Naive thymus-derived CD4-positive, alpha-beta T cell (primary cell): ENCODE data around the gene ERCC5. TPM values are rescaled to one million over a fixed set of nuclear protein-coding genes. Genes with fewer than 3 reads are reported as not detected.

ENCODE experiments used
- ATAC-seq: fragments of 150-1000 bp; cut with Tn5 transposase; 2 replicates; pipeline ENCODE4 v1.10.0; 2021; ENCODE audit warnings: mild to moderate bottlenecking, moderate library complexity
- CTCF ChIA-PET: fragments of 350-600 bp; sonication (Branson Sonifier 250); formaldehyde crosslinking; loops from one replicate; lab custom pipeline; 2021; ENCODE audit warnings: antibody characterized with exemption; lab: Charles Lee
- POLR2A ChIA-PET: fragments of 350-600 bp; sonication (Branson Sonifier 250); formaldehyde crosslinking; loops from one replicate; lab custom pipeline; 2021; ENCODE audit warnings: antibody characterized with exemption, inconsistent platforms; lab: Charles Lee
- DNase-seq, 9 donors: peaks; one replicate each; pipeline versions ENCODE4 v3.0.0 to v3.0.0-alpha.2; 2020 to 2022; ENCODE audit warnings: mixed read lengths in 1 of 9
- H3K27ac ChIP-seq: one replicate; pipeline ENCODE4 v1.7.0; 2013; ENCODE audit warnings: mild to moderate bottlenecking, low read depth, low read length, moderate library complexity
- H3K27me3 ChIP-seq, 2 donors: one replicate each; pipeline ENCODE4 v1.7.0; 2013; ENCODE audit warnings: low read length in 2 of 2, mild to moderate bottlenecking in 2 of 2, moderate library complexity in 2 of 2; ENCODE audit not compliant: control insufficient read depth in 2 of 2, insufficient read depth in 2 of 2
- H3K36me3 ChIP-seq, 3 experiments: 1 replicate in 2 of 3; 2 replicates in 1 of 3; pipeline ENCODE4 v1.7.0; 2013; ENCODE audit warnings: low read length in 3 of 3, mild to moderate bottlenecking in 3 of 3, moderate library complexity in 1 of 3; ENCODE audit not compliant: insufficient read depth in 3 of 3, control insufficient read depth in 2 of 3
- H3K4me1 ChIP-seq, 2 donors: one replicate each; pipeline ENCODE4 v1.7.0; 2013; ENCODE audit warnings: low read length in 2 of 2, mild to moderate bottlenecking in 2 of 2, moderate library complexity in 1 of 2; ENCODE audit not compliant: control insufficient read depth in 2 of 2, insufficient read depth in 2 of 2
- H3K4me3 ChIP-seq: 2 replicates; pipeline ENCODE4 v1.7.0; 2013; ENCODE audit warnings: mild to moderate bottlenecking, low read length
- H3K9me3 ChIP-seq, 3 experiments: 1 replicate in 2 of 3; 2 replicates in 1 of 3; pipeline ENCODE4 v1.7.0; 2013; ENCODE audit warnings: low read length in 3 of 3; ENCODE audit not compliant: control insufficient read depth in 2 of 3
- H3K27ac Mint-ChIP-seq, 9 donors: one replicate each; pipeline ENCODE4 v1.8.0; 2020 to 2022; ENCODE audit warnings: mixed read lengths in 9 of 9, mild to moderate bottlenecking in 8 of 9, moderate library complexity in 5 of 9, inconsistent platforms in 2 of 9
- H3K27me3 Mint-ChIP-seq, 5 donors: one replicate each; pipeline ENCODE4 v1.8.0; 2021 to 2022; ENCODE audit warnings: mixed read lengths in 5 of 5, mild to moderate bottlenecking in 1 of 5
- H3K36me3 Mint-ChIP-seq, 5 donors: one replicate each; pipeline ENCODE4 v1.8.0; 2020 to 2022; ENCODE audit warnings: mixed read lengths in 5 of 5, mild to moderate bottlenecking in 3 of 5, inconsistent platforms in 1 of 5
- H3K4me1 Mint-ChIP-seq, 7 donors: one replicate each; pipeline ENCODE4 v1.8.0; 2020 to 2022; ENCODE audit warnings: mixed read lengths in 7 of 7, mild to moderate bottlenecking in 3 of 7, inconsistent platforms in 1 of 7
- H3K4me3 Mint-ChIP-seq, 10 donors: one replicate each; pipeline ENCODE4 v1.8.0; 2020 to 2022; ENCODE audit warnings: mild to moderate bottlenecking in 10 of 10, mixed read lengths in 10 of 10, moderate library complexity in 6 of 10, inconsistent platforms in 2 of 10
- H3K9me3 Mint-ChIP-seq, 11 donors: one replicate each; pipeline ENCODE4 v1.8.0; 2020 to 2022; ENCODE audit warnings: mixed read lengths in 11 of 11, mild to moderate bottlenecking in 4 of 11, inconsistent platforms in 1 of 11, moderate library complexity in 1 of 11
- intact Hi-C, 2 donors: fragments of 100-400 bp; cut with micrococcal nuclease; formaldehyde crosslinking; loops; one replicate each; pipeline ENCODE4 v1.15.1; 2023
- polyA plus RNA-seq, 2 donors: library from polyadenylated mRNA; unstranded; fragments of 300-500 nt; fragmentation: Illumina TruSeq; gene quantifications; one replicate each; pipeline ENCODE4 v1.2.3, GENCODE V29; 2021
- total RNA-seq, 6 experiments: library from RNA in 5 of 6; stranded (reverse) in 5 of 6; gene quantifications; 1 replicate in 5 of 6; 2 replicates in 1 of 6; pipeline ENCODE4 v1.2.3 and lab custom pipeline; 2021 to 2026

ERCC5 gene
- total RNA-seq = 100 to 1,000 TPM in 3 of 5 experiments, 10 to 100 TPM in 2; 79.6 to 158 (median 123) TPM
- polyA plus RNA-seq = 10 to 100 TPM; 48.6 to 62.9 TPM
- 30.2 reads per million, percentile 60 among the genes with 10 or more reads in this experiment for total RNA-seq (lab: John Stamatoyannopoulos, UW)

GRCh38 chr13:102845630-102846260 is at the start of gene ERCC5:
ERCC5 (plus strand) TSS chr13:102846032; CDS start chr13:102846267, 235 bp downstream.
- H3K36me3 ChIP-seq = peaks cover 0 to 7% (median 0%) of the 10 kb centered on the region in 3 experiments
- peaks cover 31 to 52% (median 42%) of the 10 kb centered on the region in 7 donors for H3K4me1 Mint-ChIP-seq
- H3K4me3 ChIP-seq = peak within 1 kb of the TSS; percentile 98
- H3K9me3 ChIP-seq = no peaks in the 10 kb centered on the region
- H3K27me3 ChIP-seq = no peaks in the 10 kb centered on the region
- CTCF ChIA-PET = interaction anchor here (0.6 to 3.6 kb wide), 9 partner anchors 74 to 266 kb away, joined by 3 to 26 read pairs (median 3); partner anchors contain the start of gene TPP2
- peak within 1 kb of the TSS; percentile 97 for H3K27ac ChIP-seq
- H3K27ac Mint-ChIP-seq = peak within 1 kb of the TSS; percentile 93 to 100 (median 99)
- DNase-seq = peak; percentile 93 to 99 (median 97)
- H3K36me3 Mint-ChIP-seq = peaks cover 0 to 8% (median 3%) of the 10 kb centered on the region in 5 donors
- H3K27me3 Mint-ChIP-seq = peaks cover 0 to 4% (median 0%) of the 10 kb centered on the region in 5 donors
- peak within 1 kb of the TSS; percentile 86 to 100 (median 96) for H3K4me3 Mint-ChIP-seq
- intact Hi-C loops = loop anchor here (1.0 to 10.0 kb wide), 11 partner anchors 25 to 1703 kb away; partner anchors contain the start of genes TEX30 (in 2 of the 2) and TPP2 (in 2 of the 2)
- peaks cover 0 to 5% (median 0%) of the 10 kb centered on the region in 11 donors for H3K9me3 Mint-ChIP-seq
- peak; percentile 89 for ATAC-seq
- H3K4me1 ChIP-seq = peaks cover 19 to 34% of the 10 kb centered on the region in 2 donors
- POLR2A ChIA-PET = interaction anchor here (0.6 to 6.7 kb wide), 27 partner anchors 9 to 1221 kb away, joined by 3 to 351 read pairs (median 5); partner anchors contain the start of genes TEX30 and TPP2

GRCh38 chr13:102798581-102799425 is 47.0 kb upstream of the ERCC5 start, which contains the start of the genes BIVM and POGLUT2:
BIVM (plus strand) TSS chr13:102799119; CDS start chr13:102807268, 8,149 bp downstream.
POGLUT2 (minus strand) TSS chr13:102798976; CDS start chr13:102798670, 306 bp downstream.
- H3K9me3 ChIP-seq = no peaks in the 10 kb centered on the region
- peak within 1 kb of the TSS; percentile 74 for H3K4me3 ChIP-seq
- Mint-ChIP-seq H3K27me3 (peaks cover 0 to 34% (median 21%) of the 10 kb centered on the region in 5 donors), H3K4me1 (peaks cover 6 to 36% (median 19%) of the 10 kb centered on the region in 7 donors), H3K9me3 (no peaks in the 10 kb centered on the region), H3K4me3 (peak within 1 kb of the TSS; percentile 84 to 98 (median 87)), H3K36me3 (peaks cover 0 to 6% (median 0%) of the 10 kb centered on the region in 5 donors), H3K27ac (peak within 1 kb of the TSS in 5 of 9 donors; percentile 4 to 90 (median 66))
- intact Hi-C loops = loop anchor here in 1 of 2 donors (1.0 to 5.0 kb wide), 3 partner anchors 26 to 407 kb away; partner anchors contain the start of genes TEX30 and TPP2
- ATAC-seq = peak; percentile 74
- ChIA-PET CTCF (no interaction called here), POLR2A (interaction anchor here (1.8 to 2.3 kb wide), 2 partner anchors 47 to 203 kb away, joined by 6 to 12 read pairs; partner anchors contain the start of genes ERCC5 and TPP2)
- no peak within 1 kb of the TSS for H3K27ac ChIP-seq
- H3K4me1 ChIP-seq = peaks cover 6% of the 10 kb centered on the region in 2 donors
- peak; percentile 25 to 84 (median 33) for DNase-seq
- H3K27me3 ChIP-seq = peaks cover 0 to 3% of the 10 kb centered on the region in 2 donors
- no peaks in the 10 kb centered on the region for H3K36me3 ChIP-seq

GRCh38 chr13:102799426-102800144 is 46.2 kb upstream of the ERCC5 start:
- ChIA-PET CTCF (interaction anchor here (0.8 to 0.9 kb wide), 2 partner anchors 208 to 218 kb away, joined by 3 read pairs; no protein-coding TSS in a partner anchor), POLR2A (interaction anchor here (0.6 to 2.3 kb wide), 4 partner anchors 14 to 208 kb away, joined by 3 to 12 read pairs (median 5); partner anchors contain the start of genes ERCC5 and TPP2)
- DNase-seq = peak in 4 of 9 donors; percentile 1 to 60 (median 8)
- Histone ChIP-seq H3K4me3 (peak overlapping the region; percentile 74), H3K4me1 (peaks cover 6% of the 10 kb centered on the region in 2 donors), H3K27ac (no peak overlapping the region), H3K27me3 (peaks cover 0 to 3% of the 10 kb centered on the region in 2 donors), H3K36me3 (no peaks in the 10 kb centered on the region), H3K9me3 (no peaks in the 10 kb centered on the region)
- Mint-ChIP-seq H3K9me3 (no peaks in the 10 kb centered on the region), H3K4me3 (peak overlapping the region; percentile 84 to 98 (median 87)), H3K27ac (peak overlapping the region in 4 of 9 donors; percentile 4 to 90 (median 54)), H3K4me1 (peaks cover 6 to 40% (median 19%) of the 10 kb centered on the region in 7 donors), H3K36me3 (peaks cover 0 to 6% (median 0%) of the 10 kb centered on the region in 5 donors), H3K27me3 (peaks cover 0 to 29% (median 18%) of the 10 kb centered on the region in 5 donors)
- ATAC-seq = no peak
- intact Hi-C loops = loop anchor here (1.0 to 5.0 kb wide), 9 partner anchors 20 to 407 kb away; partner anchors contain the start of genes TEX30 (in 2 of the 2) and TPP2 (in 2 of the 2)

- Mint-ChIP-seq H3K36me3 (peaks cover 0 to 6% (median 0%) of the 10 kb centered on the region in 5 donors), H3K4me3 (peak overlapping the region; percentile 80 to 98 (median 87)), H3K27me3 (peaks cover 0 to 28% (median 17%) of the 10 kb centered on the region in 5 donors), H3K4me1 (peaks cover 6 to 42% (median 19%) of the 10 kb centered on the region in 7 donors), H3K9me3 (no peaks in the 10 kb centered on the region), H3K27ac (peak overlapping the region in 8 of 9 donors; percentile 11 to 90 (median 47))
- intact Hi-C loops = loop anchor here (1.0 to 5.0 kb wide), 8 partner anchors 21 to 220 kb away; partner anchors contain the start of genes TEX30 (in 1 of the 2) and TPP2 (in 1 of the 2)
- H3K9me3 ChIP-seq = no peaks in the 10 kb centered on the region
- H3K36me3 ChIP-seq = no peaks in the 10 kb centered on the region
- H3K27ac ChIP-seq = no peak overlapping the region
- POLR2A ChIA-PET = interaction anchor here (0.6 to 2.3 kb wide), 4 partner anchors 15 to 209 kb away, joined by 3 to 12 read pairs (median 5); partner anchors contain the start of genes ERCC5 and TPP2
- peaks cover 6% of the 10 kb centered on the region in 2 donors for H3K4me1 ChIP-seq
- peak; percentile 90 for ATAC-seq
- CTCF ChIA-PET = interaction anchor here (0.7 to 1.0 kb wide), 4 partner anchors 25 to 219 kb away, joined by 3 read pairs; no protein-coding TSS in a partner anchor
- DNase-seq = peak; percentile 58 to 92 (median 69)
- H3K27me3 ChIP-seq = peaks cover 0 to 3% of the 10 kb centered on the region in 2 donors
- peak overlapping the region; percentile 74 for H3K4me3 ChIP-seq
These were observed 45.4 kb upstream of the ERCC5 start for GRCh38 chr13:102800145-102801041.

- H3K27me3 ChIP-seq = no peaks in the 10 kb centered on the region
- no peak overlapping the region for H3K27ac ChIP-seq
- H3K4me1 Mint-ChIP-seq = peaks cover 5 to 46% (median 11%) of the 10 kb centered on the region in 7 donors
- peaks cover 0 to 22% (median 6%) of the 10 kb centered on the region in 5 donors for H3K36me3 Mint-ChIP-seq
- H3K9me3 Mint-ChIP-seq = no peaks in the 10 kb centered on the region
- ATAC-seq (no peak), DNase-seq (no peak)
- no peaks in the 10 kb centered on the region for H3K36me3 ChIP-seq
- ChIA-PET CTCF (no interaction called here), POLR2A (no interaction called here)
- H3K4me1 ChIP-seq = peaks cover 0 to 6% of the 10 kb centered on the region in 2 donors
- intact Hi-C loops = no loop called here
- H3K4me3 Mint-ChIP-seq = no peak overlapping the region
- H3K9me3 ChIP-seq = no peaks in the 10 kb centered on the region
- no peak overlapping the region for H3K27ac Mint-ChIP-seq
- no peaks in the 10 kb centered on the region for H3K27me3 Mint-ChIP-seq
- no peak overlapping the region for H3K4me3 ChIP-seq
These were observed 40.2 kb upstream of the ERCC5 start for GRCh38 chr13:102805680-102806079.
